Measurements from ENCODE around the gene NUBP2.

The NUBP2 gene, protein sequence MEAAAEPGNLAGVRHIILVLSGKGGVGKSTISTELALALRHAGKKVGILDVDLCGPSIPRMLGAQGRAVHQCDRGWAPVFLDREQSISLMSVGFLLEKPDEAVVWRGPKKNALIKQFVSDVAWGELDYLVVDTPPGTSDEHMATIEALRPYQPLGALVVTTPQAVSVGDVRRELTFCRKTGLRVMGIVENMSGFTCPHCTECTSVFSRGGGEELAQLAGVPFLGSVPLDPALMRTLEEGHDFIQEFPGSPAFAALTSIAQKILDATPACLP

GRCh38 chr16:1782408-1783264, at the start of gene NUBP2, which contains the start of gene SPSB3:
NUBP2 (plus strand) TSS chr16:1782960; CDS start chr16:1783021, 61 bp downstream.
SPSB3 (minus strand) TSS chr16:1782571; CDS start chr16:1781483, 1,088 bp downstream.
- DNase-seq: peak; percentile 100

GRCh38 chr16:1734123-1734522, 48.6 kb upstream of the NUBP2 start:
- no peak for DNase-seq

GRCh38 chr16:1734816-1735215, 47.9 kb upstream of the NUBP2 start:
- DNase-seq: no peak

DNA sequence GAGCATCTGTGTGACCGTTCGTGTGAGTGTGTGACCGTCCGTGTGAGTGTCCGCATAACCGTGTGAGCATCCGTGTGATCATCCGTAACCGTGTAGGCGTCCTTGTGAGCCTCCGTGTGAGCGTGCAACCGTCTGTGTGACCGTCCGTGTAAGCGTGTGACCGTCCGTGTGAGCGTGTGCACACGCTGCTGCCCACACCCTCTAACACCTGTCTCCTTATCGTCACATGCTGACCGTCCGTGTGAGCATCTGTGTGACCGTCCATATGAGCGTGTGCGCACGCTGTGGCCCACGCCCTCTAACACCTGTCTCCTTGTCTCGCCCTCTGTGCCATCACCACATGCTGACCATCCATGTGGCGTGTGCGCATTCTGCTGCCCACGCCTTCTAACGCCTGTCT, 42.5 kb upstream of the NUBP2 start:
- DNase-seq: no peak

DNA sequence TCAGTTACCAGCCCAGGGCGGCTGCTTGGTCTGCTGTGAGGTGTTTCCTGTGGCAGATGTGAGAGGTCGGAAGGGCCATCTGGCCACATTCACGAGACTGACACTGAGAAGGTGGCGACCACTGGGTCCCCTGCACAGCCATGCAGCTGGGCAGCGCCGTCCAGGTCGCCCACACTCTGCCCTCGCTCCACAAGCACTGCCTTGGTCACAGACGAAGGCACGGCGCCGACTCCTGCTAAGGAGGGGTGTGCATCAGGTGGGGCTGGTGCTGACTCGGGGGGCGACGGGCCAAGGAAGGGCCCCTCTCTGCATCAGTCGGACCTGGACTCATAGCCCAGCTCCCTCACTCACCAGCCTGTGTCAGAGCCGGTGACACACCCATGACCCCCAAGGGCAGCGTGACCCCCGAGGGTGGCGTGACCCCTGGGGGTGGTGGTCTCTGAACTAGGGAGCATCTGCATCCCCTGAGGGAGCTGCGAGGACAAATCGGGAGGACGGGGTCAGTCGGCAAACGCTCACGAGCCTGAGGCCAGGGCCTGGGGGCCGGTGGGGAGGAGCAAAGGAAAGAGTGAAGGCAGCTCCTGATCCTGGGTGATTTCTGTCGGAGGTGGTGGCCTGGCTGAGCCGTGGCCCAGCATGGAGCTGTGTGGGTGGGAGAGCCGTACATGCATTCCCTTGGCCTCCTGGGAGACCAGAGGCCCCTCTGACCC, 41.8 kb upstream of the NUBP2 start:
- no peak for DNase-seq

- no peak for DNase-seq
These were observed 41.1 kb upstream of the NUBP2 start for GRCh38 chr16:1741553-1742165.

GRCh38 chr16:1743376-1744337, 39.1 kb upstream of the NUBP2 start:
- no peak for DNase-seq

DNA sequence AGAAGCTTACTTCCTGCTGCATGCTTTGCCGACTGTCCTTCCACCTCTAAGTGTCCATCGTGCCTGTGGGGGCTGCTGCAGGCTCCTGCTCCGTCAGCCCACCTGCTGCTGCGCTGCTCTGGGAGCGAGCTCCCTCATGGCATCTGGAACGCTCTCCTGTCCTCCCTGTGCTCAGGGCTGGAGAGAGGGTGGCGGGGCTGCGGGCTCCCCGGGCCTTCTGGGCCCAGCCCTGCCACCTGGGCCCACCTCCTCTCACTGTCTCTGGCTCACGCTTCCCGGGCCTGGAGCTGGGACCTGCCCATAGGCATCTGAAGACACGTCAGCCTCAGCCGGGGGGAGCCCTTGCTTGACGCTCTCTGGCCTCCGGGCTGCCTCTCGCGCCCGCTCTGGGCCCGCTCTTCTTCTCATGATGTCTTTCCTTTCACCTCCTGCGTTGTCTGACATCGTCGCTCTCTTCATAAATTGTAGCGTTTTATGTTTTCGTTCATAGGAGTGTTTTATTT, 38.4 kb upstream of the NUBP2 start:
- no peak for DNase-seq

GRCh38 chr16:1745181-1745899, 37.4 kb upstream of the NUBP2 start:
- DNase-seq: no peak

DNA sequence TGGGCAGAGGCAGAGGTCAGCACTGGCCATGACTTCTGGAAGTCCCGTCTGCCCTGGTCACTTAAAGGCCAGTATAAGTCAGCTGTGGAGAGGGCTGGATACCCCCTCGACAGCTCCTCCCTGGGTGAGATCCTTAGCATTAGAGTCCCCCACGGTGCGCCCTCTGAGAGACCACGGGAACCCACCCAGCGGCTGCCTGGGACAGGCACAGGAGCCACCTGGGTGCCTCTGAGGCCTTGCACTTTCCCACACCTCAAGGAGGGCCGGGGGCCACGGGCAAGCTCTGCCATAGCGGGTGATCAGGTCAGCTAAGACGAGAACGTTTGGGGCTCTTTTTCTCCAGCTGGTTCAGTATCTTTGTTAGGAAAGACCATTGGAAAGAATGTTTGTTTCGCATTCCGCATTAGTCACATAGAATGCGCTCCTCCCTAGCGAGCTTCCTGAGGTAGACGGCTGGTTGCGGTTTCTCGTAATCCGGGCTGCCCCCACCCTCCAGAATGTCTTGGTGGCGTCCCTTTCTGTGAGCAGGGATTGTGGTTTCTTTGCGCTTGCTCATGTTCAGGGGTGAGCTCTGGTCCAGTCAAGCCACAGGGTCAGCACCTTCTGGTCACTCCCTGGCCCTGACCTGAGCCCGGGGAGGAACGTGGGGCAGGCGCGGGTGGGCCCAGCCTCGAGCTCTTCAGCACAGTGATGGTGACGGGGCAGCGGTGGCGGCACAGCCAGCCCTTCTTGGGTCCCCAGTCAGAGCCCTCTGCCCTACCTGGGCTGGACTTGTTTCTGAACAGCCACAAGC, 36.7 kb upstream of the NUBP2 start:
- no peak for DNase-seq

DNA sequence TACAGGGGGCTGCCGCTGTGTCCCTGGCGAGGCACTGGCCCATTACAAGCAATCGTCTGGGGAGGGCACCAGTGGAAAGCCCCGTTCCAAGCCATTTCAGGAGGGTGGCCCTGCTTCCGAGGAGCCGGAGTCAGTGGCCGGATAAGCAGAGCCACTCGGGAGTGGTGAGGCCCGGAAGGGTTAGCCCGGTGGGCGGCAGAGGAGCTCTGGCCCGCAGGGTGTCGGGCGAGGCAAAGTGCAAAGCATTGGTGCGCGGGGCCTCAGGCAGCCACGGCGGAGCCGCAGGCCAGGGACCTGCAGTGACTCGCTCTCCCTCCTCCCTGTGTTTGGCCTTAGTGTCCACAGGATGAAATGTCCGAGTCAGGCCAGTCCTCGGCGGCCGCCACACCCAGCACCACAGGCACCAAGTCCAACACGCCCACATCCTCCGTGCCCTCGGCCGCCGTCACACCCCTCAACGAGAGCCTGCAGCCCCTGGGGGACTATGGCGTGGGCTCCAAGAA, 36.0 kb upstream of the NUBP2 start:
- no peak for DNase-seq

DNA sequence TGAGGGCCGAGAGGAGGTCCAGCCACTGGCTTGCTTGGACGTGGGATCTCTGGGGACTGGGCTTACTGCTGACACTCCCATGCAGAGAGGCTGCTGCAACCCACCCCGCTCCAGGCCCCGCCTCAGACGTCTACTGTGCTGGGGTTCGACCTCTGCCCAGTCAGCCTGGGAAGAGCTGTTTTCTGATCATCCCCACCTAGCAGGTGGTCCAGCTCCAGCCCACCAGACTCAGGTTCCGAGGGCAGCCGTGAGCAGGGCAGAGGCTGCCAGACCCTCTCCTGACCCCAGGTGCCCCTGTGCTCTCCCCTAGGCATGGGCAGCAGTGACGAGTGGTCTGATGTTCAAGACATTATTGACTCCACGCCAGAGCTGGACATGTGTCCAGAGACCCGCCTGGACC, 34.8 kb upstream of the NUBP2 start:
- no peak for DNase-seq

- no peak for DNase-seq
These were observed 33.3 kb upstream of the NUBP2 start for GRCh38 chr16:1749152-1750117.

- DNase-seq: no peak
These were observed 30.8 kb upstream of the NUBP2 start for GRCh38 chr16:1751946-1752345.

- DNase-seq: no peak
These were observed 29.9 kb upstream of the NUBP2 start for GRCh38 chr16:1752853-1753252.

- DNase-seq: no peak
These were observed 28.6 kb upstream of the NUBP2 start for GRCh38 chr16:1754204-1754603.

GRCh38 chr16:1757714-1758461, 24.9 kb upstream of the NUBP2 start:
- DNase-seq: no peak

DNA sequence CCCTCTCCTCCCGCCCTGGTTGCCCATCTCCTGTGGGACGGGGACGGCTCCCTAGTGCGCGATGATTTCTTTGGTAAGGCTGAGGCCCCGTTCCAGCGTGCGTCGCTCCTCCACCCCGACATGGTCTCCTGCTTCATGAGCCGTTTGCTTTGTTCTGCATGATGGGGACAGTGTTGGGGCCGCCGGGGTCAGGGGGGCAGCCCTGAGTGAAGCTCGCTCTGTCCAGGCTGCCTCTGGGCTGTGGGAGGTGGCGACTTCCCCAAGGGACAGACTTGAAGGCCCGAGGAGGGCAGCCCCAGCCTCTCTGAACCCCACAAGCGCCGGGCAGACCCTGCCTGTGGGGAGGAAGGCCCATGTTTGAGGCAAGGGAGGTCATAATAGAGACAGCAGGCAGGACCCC, 23.8 kb upstream of the NUBP2 start:
- DNase-seq: no peak
